HepG2 (cell line): ENCODE measurements around the gene CHKB. TPM values are rescaled to one million over a fixed set of nuclear protein-coding genes. Genes with fewer than 3 reads are reported as not detected.
A peak's percentile ranks its signal among the peaks of the same experiment; 100 is the strongest.

Experiments
- AHR ChIP-seq: IDR thresholded peaks from 2 replicates; pipeline ENCODE4 v1.6.1; 2018; ENCODE audit warnings: missing genetic modification reagents, missing compliant biosample characterization
- CEBPG ChIP-seq: IDR thresholded peaks from 2 replicates; pipeline ENCODE4 v1.6.1; 2016
- CHCHD3 ChIP-seq: sonication (generic); formaldehyde crosslinking; IDR thresholded peaks from 2 replicates; pipeline ENCODE4 v1.8.0; 2022; ENCODE audit warnings: mild to moderate bottlenecking, missing genetic modification reagents, moderate library complexity
- GPN1 ChIP-seq: sonication (generic); formaldehyde crosslinking; IDR thresholded peaks from 2 replicates; pipeline ENCODE4 v1.5.1; 2020; ENCODE audit warnings: missing genetic modification reagents, borderline replicate concordance
- GTF3A ChIP-seq: sonication (generic); formaldehyde crosslinking; conservative IDR thresholded peaks from 2 replicates; pipeline ENCODE4 v1.4.0; 2020; ENCODE audit warnings: mild to moderate bottlenecking, missing genetic modification reagents
- HNRNPL ChIP-seq: fragments of 200-400 bp; formaldehyde crosslinking; IDR thresholded peaks from 2 replicates; pipeline ENCODE4 v1.6.1; 2017; ENCODE audit warnings: mild to moderate bottlenecking, low read depth, low read length
- KAT7 ChIP-seq: IDR thresholded peaks from 2 replicates; pipeline ENCODE4 v1.6.1; 2018; ENCODE audit warnings: borderline replicate concordance, missing compliant biosample characterization
- KDM3A ChIP-seq: IDR thresholded peaks from 2 replicates; pipeline ENCODE4 v1.6.1; 2018; ENCODE audit warnings: low read depth, missing compliant biosample characterization
- LCORL ChIP-seq, 2 experiments: fragments of 450-650 bp in 1 of 2; sonication (generic) in 1 of 2; formaldehyde crosslinking in 1 of 2; IDR thresholded peaks; 2 replicates each; pipeline versions ENCODE4 v1.5.0 to v1.6.1; 2017 to 2020; ENCODE audit warnings: antibody characterized with exemption in 1 of 2, missing genetic modification reagents in 1 of 2
- MED13 ChIP-seq: sonication (generic); formaldehyde crosslinking; IDR thresholded peaks from 2 replicates; pipeline ENCODE4 v1.5.0; 2020; ENCODE audit warnings: missing genetic modification reagents
- RELA ChIP-seq: sonication (generic); formaldehyde crosslinking; IDR thresholded peaks from 2 replicates; pipeline ENCODE4 v1.4.0; 2020; ENCODE audit warnings: missing genetic modification reagents
- SP1 ChIP-seq, 2 experiments: fragments of 450-650 bp in 1 of 2; sonication (generic) in 1 of 2; formaldehyde crosslinking in 1 of 2; IDR thresholded peaks; 2 replicates each; pipeline versions ENCODE4 v1.4.0 to v1.6.1; 2016 to 2020; ENCODE audit warnings: missing genetic modification reagents in 1 of 2
- TAF1 ChIP-seq: sonication (generic); formaldehyde crosslinking; IDR thresholded peaks from 2 replicates; pipeline ENCODE4 v1.4.0; 2020; ENCODE audit warnings: missing genetic modification reagents
- ZNF101 ChIP-seq: sonication (generic); formaldehyde crosslinking; IDR thresholded peaks from 2 replicates; pipeline ENCODE4 v1.4.0; 2020; ENCODE audit warnings: mild to moderate bottlenecking, low read depth, missing genetic modification reagents, borderline replicate concordance
- ZNF121 ChIP-seq: sonication (generic); formaldehyde crosslinking; IDR thresholded peaks from 2 replicates; pipeline ENCODE4 v1.5.0; 2020; ENCODE audit warnings: mild to moderate bottlenecking, missing genetic modification reagents
- ZNF160 ChIP-seq: sonication (generic); formaldehyde crosslinking; IDR thresholded peaks from 2 replicates; pipeline ENCODE4 v1.8.0; 2022; ENCODE audit warnings: mild to moderate bottlenecking, inconsistent platforms, missing genetic modification reagents
- ZNF556 ChIP-seq: sonication (generic); formaldehyde crosslinking; IDR thresholded peaks from 2 replicates; pipeline ENCODE4 v1.4.0; 2020; ENCODE audit warnings: mild to moderate bottlenecking, missing genetic modification reagents, borderline replicate concordance
- ZNF629 ChIP-seq: sonication (generic); formaldehyde crosslinking; conservative IDR thresholded peaks from 2 replicates; pipeline ENCODE4 v1.5.0; 2020; ENCODE audit warnings: missing genetic modification reagents
- ZNF703 ChIP-seq: sonication (generic); formaldehyde crosslinking; IDR thresholded peaks from 2 replicates; pipeline ENCODE4 v1.5.1; 2020; ENCODE audit warnings: missing genetic modification reagents, mild to moderate bottlenecking, moderate library complexity, borderline replicate concordance
- ZNF772 ChIP-seq: sonication (generic); formaldehyde crosslinking; IDR thresholded peaks from 2 replicates; pipeline ENCODE4 v1.5.0; 2020; ENCODE audit warnings: mild to moderate bottlenecking, missing genetic modification reagents
- polyA plus RNA-seq, 8 experiments: library from polyadenylated mRNA; depleted of rRNA in 3 of 8; stranded (reverse) in 7 of 8; unstranded in 1 of 8; fragments of >200 nt; fragmentation: Illumina TruSeq in 4 of 8; extraction: Trizol in 4 of 8; gene quantifications; 2 replicates each; pipeline versions ENCODE4 v1.2.1 to v1.2.3, GENCODE V29; 2011 to 2016; ENCODE audit warnings: low read depth in 4 of 8, missing spikeins in 1 of 8, mixed read lengths in 1 of 8; ENCODE audit not compliant: insufficient read depth in 1 of 8
- total RNA-seq, 5 experiments: library from RNA; depleted of rRNA; stranded (reverse); fragments of >200 nt; fragmentation: Illumina TruSeq; extraction: Trizol; gene quantifications; 2 replicates each; pipeline ENCODE4 v1.2.3, GENCODE V29; 2016; ENCODE audit warnings: low read depth in 1 of 5
- TF ChIP-seq, protein P1 (sequence below): sonication (generic); formaldehyde crosslinking; IDR thresholded peaks from 2 replicates; pipeline ENCODE4 v1.5.1; 2020; ENCODE audit warnings: mild to moderate bottlenecking, missing genetic modification reagents, moderate library complexity
- TF ChIP-seq, protein P2 (sequence below): IDR thresholded peaks from 2 replicates; pipeline ENCODE4 v1.6.1; 2016; ENCODE audit warnings: missing biosample characterization, missing genetic modification reagents, low read depth
- TF ChIP-seq, protein P3 (sequence below): sonication (generic); formaldehyde crosslinking; conservative IDR thresholded peaks from 2 replicates; pipeline ENCODE4 v1.4.0; 2020; ENCODE audit warnings: missing genetic modification reagents

CHKB gene
- total and polyA plus RNA-seq, 2 of the 13 experiments (the other 11 are each of a cell fraction or from before 2014, with no cell fraction given): 24.5 to 42.7 TPM

DNA sequence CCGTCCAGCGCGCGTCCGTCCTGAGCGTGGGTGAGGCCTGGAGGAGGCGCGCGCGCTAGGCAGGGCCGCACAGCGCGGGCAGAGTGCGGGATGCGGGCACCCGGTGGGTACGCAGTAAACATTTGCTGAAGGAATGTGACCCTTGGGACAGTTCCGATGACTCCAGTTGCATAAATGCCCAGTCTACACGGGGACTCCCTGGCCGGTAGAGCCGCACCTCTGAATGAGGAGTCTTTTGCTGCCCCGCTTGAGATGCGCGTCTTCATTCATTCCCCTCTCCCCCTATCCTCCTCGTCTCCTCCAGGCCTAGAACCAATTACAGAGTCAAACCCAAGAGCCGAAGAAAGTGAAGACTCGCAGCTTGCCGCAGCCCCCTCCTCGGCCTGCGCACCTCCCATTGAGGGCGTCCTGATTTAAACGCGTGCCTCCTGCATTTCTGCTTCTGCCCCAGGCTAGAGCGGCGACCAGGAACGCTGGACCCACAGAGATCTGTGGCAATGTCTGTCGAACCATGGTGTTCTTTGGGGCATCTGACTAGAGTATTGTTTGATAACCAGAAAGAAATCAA, 729 bp upstream of the CHKB start (continued):
- TF ChIP-seq, protein P1, sequence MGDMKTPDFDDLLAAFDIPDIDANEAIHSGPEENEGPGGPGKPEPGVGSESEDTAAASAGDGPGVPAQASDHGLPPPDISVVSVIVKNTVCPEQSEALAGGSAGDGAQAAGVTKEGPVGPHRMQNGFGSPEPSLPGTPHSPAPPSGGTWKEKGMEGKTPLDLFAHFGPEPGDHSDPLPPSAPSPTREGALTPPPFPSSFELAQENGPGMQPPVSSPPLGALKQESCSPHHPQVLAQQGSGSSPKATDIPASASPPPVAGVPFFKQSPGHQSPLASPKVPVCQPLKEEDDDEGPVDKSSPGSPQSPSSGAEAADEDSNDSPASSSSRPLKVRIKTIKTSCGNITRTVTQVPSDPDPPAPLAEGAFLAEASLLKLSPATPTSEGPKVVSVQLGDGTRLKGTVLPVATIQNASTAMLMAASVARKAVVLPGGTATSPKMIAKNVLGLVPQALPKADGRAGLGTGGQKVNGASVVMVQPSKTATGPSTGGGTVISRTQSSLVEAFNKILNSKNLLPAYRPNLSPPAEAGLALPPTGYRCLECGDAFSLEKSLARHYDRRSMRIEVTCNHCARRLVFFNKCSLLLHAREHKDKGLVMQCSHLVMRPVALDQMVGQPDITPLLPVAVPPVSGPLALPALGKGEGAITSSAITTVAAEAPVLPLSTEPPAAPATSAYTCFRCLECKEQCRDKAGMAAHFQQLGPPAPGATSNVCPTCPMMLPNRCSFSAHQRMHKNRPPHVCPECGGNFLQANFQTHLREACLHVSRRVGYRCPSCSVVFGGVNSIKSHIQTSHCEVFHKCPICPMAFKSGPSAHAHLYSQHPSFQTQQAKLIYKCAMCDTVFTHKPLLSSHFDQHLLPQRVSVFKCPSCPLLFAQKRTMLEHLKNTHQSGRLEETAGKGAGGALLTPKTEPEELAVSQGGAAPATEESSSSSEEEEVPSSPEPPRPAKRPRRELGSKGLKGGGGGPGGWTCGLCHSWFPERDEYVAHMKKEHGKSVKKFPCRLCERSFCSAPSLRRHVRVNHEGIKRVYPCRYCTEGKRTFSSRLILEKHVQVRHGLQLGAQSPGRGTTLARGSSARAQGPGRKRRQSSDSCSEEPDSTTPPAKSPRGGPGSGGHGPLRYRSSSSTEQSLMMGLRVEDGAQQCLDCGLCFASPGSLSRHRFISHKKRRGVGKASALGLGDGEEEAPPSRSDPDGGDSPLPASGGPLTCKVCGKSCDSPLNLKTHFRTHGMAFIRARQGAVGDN (CRISPR knock-in tag): no peak
- 0 out of 2 replicates have a peak, but pooled peaks have one; percentile 35 for TF ChIP-seq MED13 (CRISPR knock-in tag)
- TF ChIP-seq HNRNPL: 0 out of 2 replicates have a peak, but pooled peaks have one; percentile 41
- TF ChIP-seq CHCHD3: no peak
- no peak for TF ChIP-seq ZNF629 (CRISPR knock-in tag)
- no peak for TF ChIP-seq ZNF101 (CRISPR knock-in tag)
- TF ChIP-seq, protein P2, sequence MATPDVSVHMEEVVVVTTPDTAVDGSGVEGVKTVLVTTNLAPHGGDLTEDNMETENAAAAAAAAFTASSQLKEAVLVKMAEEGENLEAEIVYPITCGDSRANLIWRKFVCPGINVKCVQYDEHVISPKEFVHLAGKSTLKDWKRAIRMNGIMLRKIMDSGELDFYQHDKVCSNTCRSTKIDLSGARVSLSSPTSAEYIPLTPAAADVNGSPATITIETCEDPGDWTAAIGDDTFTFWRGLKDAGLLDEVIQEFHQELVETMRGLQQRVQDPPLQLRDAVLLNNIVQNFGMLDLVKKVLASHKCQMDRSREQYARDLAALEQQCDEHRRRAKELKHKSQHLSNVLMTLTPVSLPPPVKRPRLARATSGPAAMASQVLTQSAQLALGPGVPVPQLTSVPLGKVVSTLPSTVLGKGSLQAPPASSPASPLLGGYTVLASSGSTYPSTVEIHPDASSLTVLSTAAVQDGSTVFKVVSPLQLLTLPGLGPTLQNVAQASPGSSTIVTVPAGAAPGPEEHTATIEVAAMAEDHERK (CRISPR knock-in tag): no peak
- TF ChIP-seq ZNF121: no peak; the same call in 1 of the 2 replicates
- no peak for TF ChIP-seq LCORL (IDR thresholded peaks at IDR 0.05)
- 0 out of 2 replicates have a peak, but pooled peaks have one; percentile 7 for TF ChIP-seq LCORL (CRISPR knock-in tag; IDR thresholded peaks at IDR 0.05)
- no peak for TF ChIP-seq SP1 (IDR thresholded peaks at IDR 0.05)
- no peak for TF ChIP-seq SP1 (CRISPR knock-in tag; IDR thresholded peaks at IDR 0.05)
- TF ChIP-seq TAF1 (CRISPR knock-in tag): no peak
- TF ChIP-seq KAT7: no peak
- TF ChIP-seq GPN1 (CRISPR knock-in tag): no peak
- no peak for TF ChIP-seq ZNF556 (CRISPR knock-in tag)
- TF ChIP-seq KDM3A: no peak
- no peak for TF ChIP-seq RELA
- TF ChIP-seq CEBPG (CRISPR knock-in tag): no peak
- 0 out of 2 replicates have a peak, but pooled peaks have one; percentile 37 for TF ChIP-seq ZNF160 (CRISPR knock-in tag)
- no peak for TF ChIP-seq ZNF772 (CRISPR knock-in tag)
- TF ChIP-seq, protein P3, sequence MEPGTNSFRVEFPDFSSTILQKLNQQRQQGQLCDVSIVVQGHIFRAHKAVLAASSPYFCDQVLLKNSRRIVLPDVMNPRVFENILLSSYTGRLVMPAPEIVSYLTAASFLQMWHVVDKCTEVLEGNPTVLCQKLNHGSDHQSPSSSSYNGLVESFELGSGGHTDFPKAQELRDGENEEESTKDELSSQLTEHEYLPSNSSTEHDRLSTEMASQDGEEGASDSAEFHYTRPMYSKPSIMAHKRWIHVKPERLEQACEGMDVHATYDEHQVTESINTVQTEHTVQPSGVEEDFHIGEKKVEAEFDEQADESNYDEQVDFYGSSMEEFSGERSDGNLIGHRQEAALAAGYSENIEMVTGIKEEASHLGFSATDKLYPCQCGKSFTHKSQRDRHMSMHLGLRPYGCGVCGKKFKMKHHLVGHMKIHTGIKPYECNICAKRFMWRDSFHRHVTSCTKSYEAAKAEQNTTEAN (CRISPR knock-in tag): 0 out of 2 replicates have a peak, but pooled peaks have one; percentile 30
- no peak for TF ChIP-seq ZNF703 (CRISPR knock-in tag)
- TF ChIP-seq AHR (CRISPR knock-in tag): no peak
- TF ChIP-seq GTF3A: no peak
